GF-D8 (cell line): ENCODE measurements around the gene PRXL2A.
"Not testable (repeated sequence)": the region's sequence is repeated elsewhere in the genome, so short reads cannot be mapped to it uniquely, and the experiment has no call there.

Source experiments
- DNase-seq: peaks from one replicate; lab custom pipeline; 2025; lab: John Stamatoyannopoulos, UW

The PRXL2A gene

DNA sequence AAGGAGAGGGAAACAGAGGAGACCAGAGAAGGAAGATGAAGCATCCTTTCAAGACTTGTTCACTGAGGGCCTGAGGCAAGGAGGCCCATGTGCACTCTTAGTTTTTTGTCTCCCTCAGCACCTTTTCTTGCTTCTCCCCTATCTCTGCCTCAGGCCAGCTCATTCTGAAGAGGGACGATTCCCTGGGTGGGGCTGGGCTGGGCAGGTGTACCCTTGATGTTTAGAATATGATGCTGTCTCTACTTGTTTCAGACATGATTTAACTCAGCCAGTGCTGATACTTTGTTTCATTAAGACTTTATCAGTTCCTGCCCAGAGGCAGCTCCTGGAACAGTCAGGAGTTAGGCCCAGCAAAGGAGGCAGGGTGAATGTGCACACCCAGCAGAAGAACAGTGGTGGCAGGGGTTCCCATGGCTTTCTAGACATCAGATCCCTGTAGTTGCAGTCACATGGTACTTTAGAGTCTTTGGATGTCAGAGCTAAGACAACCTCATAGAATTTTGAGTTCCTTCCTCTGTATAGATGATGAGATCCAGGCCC is 3.4 kb downstream of the PRXL2A start:
- no peak for DNase-seq

DNA sequence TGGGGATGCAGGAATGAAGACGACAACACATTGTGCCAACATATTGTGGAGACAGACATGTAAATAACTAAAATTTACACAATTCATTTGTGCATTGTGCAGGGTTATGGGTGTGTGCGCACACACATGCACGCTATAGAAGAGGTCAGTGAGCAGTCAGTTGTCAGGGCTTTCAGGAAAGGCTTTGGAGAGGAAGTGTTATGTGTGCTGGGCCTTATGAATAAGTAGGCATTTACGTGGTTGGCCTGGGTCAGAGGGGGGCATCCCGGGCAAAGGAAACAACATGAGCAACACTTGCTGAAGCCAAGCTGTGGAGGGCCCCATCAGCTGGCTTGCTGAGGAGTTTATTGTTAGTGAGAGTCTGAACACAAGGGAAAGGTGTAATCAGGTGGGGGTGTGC is 4.1 kb downstream of the PRXL2A start:
- DNase-seq, result no peak

DNA sequence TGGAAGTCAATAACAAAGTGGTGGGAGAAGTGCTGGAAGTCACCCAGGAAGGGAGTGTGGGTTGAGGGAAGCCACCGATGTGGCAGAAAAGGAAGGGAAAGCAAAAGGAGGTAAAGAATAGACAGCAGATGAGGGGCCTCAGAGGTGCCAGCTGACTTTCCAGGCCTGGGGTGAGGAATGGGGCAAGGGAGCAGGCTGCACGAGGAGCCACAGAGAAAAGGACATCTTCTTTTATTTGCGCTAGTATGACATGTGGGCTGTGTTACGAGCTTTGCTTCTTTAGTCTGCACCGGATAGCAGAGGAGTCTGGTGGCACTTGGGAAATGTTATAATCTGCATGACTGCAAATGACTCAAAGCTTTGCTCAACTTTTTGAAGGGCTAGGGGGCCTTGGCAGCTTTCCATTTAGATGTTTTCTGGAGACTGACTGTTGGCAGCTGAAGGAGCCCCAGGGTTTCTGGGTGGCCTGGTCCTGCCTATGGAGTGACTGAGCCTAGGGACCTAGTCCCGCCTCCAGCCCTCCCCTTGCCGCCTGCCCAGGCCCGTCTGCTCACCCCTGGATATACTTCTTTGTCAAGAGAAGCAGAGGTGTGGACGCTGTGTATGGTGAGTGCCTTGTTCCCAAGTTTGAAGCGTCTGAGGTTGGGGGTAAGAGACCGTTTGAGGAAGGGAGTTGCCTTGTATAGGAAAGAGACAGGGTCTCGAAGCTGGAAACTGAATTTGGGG is 5.1 kb downstream of the PRXL2A start:
- DNase-seq, result no peak

DNA sequence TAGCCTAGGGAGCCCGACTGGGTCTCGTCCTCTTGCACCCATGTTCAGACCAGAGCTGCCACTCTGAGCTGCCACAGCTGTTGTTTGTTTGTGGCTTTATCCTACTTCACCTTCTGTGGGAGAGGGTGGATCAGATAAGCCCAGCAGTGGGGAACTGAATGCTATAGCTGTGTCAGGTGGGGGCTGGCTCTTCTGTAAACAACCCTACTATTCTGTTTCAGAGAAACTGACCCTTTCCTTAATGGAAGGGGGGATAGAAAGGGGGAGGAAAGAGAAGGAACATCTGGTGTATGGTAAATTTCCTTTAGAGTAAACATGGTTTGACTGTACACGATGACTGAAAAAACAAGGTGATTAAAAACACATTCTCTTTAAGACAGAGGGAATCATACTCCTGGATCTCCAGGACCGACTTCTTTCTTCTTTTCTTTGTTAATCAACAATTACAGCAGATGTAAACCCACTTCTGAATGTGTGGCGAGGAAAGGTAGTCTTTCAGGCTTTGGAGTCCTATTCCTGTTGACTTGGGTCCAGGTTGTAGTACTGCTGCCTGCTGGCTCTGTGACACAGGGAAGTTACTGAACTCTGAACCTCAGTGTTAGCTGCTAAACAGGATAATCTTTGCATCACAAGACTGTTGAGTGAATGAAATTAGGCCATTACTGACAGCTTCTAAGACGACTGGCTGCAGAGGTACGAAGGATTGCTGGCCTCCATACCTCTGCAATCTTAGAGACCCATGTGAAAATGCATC is 6.0 kb downstream of the PRXL2A start:
- DNase-seq, result no peak

DNA sequence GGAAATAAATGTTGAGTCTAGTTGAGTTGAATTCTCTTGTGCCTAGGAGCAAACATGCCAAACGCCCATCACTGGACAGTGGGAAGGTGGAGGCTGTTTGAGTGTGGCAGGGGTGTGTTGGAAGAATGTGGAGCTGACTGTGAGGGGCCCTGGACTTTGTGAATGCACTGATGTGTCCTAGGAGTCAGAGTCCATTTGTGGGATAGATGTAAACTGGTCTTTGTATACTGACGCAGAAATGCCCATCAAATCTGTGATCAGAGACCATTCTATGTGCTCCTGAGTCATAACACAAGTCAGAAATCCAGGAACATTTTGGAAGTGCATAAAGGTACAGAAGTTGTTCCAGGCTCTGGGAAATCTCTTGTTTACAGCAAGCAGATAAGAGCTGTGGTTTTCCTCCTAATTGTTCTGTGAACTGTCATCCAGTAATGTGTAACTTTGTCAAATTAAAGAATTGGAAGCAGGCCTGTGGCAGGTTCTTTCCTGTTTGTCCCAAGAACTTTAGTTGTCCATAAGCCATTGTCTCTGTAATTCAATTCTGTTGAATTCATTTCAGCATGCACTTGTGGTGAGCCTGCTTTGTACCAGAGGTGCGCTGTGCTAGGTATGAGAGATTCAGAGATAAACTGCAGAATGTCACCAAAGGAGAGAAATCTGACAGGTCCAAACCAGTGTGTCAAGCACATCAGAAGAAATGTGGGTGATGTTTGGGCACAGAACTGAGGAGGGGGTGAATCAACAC is 7.6 kb downstream of the PRXL2A start:
- DNase-seq, result no peak

DNA sequence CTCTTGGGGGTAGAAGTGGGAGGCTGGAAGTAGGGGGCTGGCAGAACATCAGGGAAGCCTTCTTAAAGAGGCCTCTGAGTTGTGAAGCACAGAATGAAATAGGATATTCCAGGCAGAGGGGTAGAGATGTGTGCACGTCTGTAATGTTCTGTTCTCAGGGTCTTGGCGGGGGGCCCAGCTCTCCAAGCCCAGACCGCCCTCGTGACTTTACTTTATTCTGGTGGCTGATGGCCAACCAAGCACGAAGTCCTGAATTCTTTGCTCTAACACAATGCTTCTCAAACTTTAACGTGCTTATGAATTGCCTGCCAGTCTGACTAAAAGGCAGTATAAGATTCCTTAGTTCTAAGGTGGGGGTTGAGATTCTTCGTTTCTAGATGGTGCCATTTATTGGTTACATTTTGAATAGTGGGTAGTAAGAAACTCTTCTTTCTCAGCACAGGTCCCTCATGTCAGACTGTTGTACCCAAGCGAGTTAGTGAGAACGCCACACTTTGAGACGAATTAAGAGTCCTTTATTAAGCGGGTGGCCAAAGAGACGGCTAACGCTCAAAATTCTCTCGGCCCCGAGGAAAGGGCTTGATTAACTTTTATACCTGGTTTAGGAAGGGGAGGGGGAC is 8.2 kb downstream of the PRXL2A start:
- no peak for DNase-seq

DNA sequence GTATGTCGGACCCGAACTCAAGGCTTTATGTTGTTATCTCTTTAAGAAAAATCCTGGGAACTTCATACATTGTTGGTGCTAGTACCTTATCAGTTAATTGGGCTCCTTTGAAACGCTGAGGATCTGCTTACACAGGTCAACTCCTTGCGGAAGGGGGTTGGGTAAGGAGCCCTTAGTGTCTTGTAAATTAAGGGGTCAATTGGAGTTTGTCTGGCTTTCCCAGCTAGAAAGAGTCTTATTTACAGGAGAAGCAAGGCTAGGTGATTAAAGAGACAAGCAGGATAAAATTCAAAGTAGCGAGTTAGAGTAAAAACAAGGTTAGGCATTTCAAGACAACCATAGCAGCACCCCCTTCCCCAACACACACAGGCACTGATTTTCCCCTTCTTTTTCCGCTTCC is 8.9 kb downstream of the PRXL2A start:
- not testable (repeated sequence) for DNase-seq

DNA sequence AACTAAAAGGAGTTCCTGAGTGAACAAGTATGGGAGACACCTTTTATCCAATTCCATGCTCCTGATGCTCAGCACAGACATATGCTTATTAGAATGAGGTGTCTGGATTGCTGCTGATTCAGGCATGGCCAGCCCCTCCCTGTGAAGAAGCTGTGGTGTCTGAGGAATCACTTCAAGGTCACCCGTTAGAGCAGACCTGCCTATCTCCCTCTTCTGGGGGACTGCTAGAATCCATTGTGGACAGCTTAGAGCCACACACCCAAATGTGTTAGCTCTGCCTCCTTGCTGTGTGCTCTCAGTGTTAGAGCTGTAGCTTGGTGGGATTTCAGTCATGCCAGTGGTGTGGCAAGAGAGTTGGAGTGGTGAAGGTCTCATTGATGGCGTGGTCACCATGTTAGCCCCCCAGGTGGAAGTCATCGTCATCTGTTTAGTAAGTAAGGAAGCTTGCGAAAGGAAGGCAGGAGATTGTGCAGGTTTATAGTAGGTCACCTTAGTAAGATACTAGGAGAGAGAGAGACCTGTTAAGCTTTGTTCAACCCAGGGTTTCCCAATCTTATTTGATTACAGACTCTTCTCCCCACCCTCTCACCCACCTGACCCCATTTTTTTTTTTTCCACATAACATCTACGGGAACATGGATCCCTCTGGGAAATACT is 12.8 kb downstream of the PRXL2A start:
- no peak for DNase-seq

DNA sequence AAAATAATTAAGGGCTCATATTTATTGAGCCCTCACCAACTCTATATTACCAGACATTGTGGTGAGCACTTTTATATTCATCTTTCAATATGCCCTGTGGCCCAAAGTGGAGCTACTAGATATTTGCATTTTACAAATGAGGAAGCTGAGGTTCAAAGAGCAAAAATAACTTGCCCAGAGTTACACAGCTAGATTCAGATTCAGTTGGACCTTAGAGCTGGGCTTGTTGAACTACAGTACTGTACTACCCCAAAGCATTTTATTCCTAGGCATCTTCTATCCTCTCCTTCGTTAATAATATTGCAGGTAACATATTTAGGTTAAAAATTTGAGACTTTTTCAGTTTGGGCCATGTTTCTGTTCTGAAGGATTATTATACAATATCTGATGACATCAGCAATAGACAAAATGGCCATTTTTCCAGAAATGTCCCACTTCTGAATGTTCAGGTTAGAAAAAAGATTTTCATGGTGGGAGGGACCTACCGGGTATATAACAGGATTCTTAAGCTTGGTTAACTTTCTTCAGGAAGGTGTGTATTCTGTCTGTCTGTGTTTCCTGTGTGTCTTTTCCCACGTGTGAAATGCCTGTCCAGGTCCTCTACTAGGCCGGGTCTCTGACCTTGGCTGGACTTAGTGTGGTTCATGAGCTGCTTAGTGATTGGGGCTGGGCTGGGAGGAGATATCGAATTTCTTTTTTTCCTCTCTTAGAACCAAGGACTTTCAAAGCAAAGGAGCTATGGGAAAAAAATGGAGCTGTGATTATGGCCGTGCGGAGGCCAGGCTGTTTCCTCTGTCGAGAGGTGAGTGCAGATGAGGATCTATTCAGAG is 13.6 kb downstream of the PRXL2A start:
- no peak for DNase-seq

DNA sequence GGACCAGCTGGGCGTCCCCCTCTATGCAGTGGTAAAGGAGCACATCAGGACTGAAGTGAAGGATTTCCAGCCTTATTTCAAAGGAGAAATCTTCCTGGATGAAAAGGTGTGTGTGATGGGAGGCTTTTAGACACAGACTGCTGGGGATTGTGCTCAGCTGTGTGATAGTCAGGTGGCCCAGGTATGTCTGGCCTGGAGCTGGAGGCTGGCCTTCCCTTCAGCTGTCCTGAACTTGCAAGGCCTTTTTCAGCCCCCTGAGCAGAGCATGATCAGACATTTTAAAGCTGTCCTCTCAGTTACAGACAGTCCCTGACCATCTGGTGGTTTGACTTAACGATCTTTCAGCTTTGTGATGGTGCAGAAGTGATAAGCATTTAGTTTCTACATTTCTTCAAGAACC is 17.6 kb downstream of the PRXL2A start:
- no peak for DNase-seq

DNA sequence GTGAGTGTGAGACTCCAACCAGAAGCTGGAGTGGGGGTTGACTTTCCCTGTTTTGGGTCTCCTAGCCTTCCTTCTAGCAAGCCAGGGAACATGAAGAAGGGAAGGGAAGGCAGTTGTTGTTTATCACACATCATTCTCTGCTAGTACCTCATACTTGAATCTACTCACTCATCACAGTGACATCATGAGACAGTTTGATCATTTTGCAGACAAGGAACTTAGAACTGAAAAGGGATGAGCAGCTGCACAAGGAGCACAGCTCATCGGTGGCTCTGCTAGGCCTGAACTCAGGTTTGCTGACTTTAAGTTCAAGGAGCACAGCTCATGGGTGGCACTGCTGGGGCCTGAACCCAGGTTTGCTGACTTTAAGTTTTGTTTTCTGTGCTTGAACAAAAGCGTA is 19.2 kb downstream of the PRXL2A start:
- DNase-seq, result no peak

DNA sequence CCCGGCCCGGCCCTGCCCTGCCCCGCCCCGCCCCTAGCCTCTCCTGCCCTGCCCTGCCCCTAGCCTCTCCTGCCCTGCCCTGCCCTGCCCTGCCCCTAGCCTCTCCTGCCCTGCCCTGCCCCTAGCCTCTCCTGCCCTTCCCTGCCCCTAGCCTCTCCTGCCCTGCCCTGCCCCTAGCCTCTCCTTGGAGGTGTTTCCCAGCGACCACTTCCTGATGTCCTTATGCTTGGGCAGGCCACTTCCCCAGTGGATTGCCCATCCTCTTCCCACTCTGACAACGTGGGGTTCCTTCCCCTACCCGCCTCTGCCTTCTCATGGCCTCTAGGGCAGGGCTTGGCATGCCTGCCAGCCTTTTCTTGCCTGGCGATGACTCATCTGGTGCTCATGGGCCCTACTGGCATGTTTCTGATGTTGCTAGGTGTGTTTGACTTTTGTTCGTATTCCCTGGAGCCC is 21.2 kb downstream of the PRXL2A start:
- DNase-seq, result no peak

DNA sequence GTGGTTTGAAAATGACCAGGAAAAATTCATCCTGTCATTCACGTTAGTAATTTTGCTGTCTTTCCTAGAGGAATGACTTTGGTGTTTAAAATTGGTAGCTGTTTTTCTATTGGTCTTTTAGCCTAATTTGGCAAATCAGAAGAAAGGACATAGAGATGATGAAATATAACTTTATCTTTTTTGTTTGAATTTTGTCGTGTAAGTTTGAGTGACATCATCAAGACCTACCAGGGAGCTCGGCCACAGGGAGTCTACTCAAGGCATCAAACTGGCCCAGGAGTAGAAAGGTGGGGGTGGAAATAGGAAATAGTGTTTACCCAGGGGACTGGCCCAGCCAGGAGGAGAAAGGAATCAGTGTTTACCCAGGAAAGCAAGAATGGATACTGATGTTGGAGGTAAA is 24.8 kb downstream of the PRXL2A start:
- no peak for DNase-seq

DNA sequence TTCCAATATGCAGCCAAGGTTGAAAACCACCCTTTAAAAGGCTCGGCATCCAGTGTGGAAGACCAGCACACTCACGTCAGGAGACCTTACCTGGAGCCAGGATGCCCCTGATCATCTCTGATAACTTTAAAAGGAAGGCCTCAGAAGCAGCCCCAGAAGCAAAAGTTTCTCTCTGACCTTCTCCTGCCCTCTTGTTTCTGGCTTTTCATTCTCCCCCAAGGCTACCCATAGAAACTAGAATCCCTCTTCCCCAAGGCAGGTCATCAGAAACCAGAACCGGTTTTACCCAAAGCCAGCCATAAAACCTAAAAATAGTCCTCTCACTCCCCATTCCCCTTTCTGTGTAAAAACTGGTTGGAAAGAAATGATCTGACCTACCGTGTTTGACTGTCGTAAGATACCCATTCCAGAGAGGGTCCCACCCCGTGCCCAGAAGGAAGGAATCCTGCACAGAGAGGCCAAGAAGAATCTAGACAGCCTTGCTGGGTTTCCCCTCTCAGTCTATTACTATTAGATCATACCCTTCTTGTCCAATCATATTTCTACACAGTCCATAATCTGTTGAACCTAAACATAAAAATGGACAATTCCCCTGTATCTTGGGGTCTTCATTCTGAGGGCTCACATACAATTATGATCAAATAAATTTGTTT is 28.2 kb downstream of the PRXL2A start:
- no peak for DNase-seq

DNA sequence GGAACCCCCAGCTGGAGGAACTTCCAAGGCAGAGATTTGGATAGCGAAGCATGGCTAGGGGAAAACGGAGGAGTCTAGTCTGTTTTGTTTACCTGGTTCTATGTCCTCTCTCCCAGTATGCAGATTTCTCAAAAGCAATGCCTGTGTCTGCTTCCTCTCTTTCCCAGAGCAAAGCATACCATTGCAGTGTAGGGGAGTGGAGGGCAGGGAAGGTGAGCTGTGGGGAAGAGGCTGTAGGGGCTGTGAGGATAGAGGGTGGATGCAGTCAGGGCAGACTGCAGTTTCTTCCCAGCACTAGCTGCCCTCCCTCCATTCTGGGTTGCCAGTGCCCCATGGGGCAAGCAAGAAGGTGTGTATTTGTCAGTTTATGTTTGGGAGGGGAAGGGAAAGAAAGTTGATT is 28.9 kb downstream of the PRXL2A start:
- DNase-seq, result no peak

DNA sequence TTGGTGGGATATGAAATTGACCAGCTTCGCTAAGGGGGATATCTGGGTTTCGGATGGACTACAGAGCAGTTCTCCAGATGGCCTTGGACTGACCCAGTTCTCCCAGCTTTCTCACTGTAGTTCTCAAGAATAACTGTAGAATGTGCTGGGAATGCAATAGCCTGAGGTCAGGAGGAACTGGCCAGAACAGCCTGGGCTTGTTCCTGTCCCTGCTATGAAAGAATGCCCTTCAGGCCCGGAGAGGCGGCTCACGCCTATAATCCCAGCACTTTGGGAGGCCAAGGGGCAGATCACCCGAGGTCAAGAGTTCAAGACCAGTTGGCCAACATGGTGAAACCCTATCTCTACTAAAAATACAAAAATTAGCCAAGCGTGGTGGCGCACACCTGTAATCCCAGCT is 33.5 kb downstream of the PRXL2A start:
- no peak for DNase-seq

DNA sequence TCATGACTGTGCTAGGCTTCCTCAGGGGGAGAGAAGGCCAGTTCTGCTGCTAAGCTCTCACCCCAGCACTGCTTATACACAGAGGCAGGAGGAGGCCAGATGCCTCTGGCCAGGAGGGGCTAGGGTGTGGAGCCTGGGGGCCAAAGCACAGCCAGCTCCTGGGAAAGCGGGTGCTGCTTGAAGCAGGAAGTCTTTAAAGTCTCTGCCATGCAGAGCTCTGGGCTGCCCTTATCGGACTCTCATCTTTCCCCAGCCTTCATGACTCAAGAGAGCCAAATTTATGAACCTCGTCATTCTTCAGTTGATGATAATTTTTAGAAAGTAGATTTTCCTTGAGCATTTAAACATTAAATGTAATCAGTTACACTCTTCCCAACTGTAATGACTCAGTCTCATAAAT is 34.5 kb downstream of the PRXL2A start:
- no peak for DNase-seq

DNA sequence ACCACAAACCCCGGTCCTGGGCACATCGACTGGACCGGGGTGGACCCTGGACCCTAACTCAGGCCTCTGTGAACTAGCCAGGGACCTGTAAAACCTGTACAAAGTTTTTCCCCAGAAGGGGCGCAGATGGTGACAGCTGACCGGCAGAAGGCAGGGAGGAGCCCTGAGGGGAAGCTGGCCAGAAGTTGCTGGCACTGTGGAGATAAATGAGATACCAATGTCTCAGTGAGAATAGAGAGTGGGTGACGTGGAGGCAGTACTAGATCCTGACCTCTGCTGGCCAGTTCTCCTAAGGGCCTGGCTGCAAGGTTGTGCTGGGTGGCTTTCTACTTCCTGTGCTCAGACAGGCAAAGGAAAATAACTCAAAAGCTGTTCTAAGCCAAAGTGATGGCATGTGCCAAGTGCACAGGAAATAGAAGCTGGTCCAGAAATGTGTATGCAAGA is 35.2 kb downstream of the PRXL2A start:
- peak; percentile 27 for DNase-seq

DNA sequence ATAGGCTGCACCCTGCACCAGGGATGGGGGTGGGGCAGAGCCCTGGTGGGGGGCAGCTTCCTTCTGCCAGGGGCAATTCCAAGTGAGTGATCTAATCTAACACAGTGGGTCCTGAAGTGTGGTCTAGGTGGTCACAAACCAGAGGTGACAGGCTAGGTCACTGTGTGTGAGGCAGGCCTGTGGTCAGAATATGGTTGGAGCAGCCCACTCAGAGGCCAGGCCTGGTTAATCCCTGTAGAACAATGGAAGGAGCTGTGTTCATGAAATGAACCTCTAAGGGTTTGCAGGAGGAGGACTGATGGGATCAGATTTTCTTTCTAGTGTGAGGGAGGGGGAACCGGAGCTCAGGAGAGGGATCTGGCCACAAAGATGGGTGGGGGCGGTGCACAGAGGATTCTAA is 35.8 kb downstream of the PRXL2A start:
- DNase-seq, result no peak

DNA sequence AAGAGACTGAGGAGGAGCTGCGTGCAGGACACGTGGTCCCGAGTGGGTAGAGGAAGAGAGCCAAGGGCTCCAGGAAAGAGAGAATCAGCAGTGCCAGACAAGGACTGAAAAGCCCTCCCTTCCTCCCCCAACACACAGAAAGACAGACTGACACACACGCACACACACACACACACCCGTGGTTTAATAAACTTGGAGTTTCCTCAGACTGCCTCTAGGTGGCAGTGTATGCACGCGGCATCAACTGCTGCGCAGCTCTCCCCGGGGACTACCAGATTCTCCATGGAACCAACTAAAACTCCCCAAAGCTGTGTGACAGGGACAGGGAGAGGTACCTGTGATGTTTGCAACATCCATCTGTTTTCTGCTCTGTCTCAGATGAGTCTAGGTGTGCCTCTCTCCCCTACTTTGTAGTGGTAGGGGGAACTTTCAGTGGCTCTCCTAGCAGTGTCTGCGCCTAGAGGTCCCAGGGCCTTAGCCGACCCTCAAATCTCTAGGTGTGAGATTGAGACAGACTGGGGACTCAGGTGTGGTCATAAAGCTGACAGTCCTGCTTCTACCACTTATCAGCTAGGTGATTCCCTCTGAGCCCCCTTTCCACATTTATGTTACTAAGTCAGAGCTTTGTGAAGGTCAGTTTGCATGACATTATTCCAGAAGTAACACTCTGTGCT is 36.4 kb downstream of the PRXL2A start:
- DNase-seq, result no peak
